ENCODE results near the gene C2CD4D. TPM values are rescaled to one million over a fixed set of nuclear protein-coding genes. Genes with fewer than 3 reads are reported as not detected.
"Not testable (repeated sequence)": the region's sequence is repeated elsewhere in the genome, so short reads cannot be mapped to it uniquely, and the experiment has no call there.

Gene C2CD4D
- total RNA-seq, 1 donor from 2014 or later, result 0.16 TPM

DNA sequence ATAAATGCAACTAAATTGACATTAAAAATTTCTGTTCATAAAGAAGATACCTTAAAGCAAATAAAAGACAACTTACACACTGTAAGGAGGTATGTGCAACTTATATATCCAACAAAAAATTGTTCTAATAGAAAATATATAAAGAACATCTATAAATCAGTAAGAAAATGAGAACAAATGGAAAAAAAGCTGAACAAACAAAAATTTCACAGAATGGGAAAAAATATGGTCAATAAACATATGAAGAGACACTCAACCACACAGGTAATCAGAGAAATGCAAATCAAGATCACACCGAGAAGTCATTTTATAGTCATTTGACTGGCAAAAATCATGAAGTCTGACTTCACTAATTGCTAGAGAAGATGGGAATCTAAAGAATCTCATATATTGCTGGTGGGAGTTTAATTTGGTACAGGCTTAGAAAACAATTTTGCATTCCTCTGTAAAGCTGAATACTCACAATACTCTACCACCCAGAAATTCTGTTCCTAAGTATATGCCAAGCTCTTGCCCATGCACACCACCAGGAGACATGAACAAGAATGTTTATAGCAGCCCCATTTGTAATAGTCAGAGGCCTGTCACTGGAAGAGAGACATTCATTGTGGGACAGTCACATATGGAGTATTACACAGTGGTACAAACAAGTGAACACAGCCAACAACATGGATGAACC, 35.9 kb upstream of the C2CD4D start:
- Mint-ChIP-seq H3K4me1 (ENCODE audit: low read depth, unreplicated experiment) (no peaks in the 10 kb centered on the region), H3K27me3 (ENCODE audit: low read depth, unreplicated experiment) (no peaks in the 10 kb centered on the region), H3K9me3 (ENCODE audit: unreplicated experiment) (peaks cover 2% of the 10 kb centered on the region), H3K4me3 (ENCODE audit: unreplicated experiment) (no peak overlapping the region), H3K36me3 (ENCODE audit: low read depth, unreplicated experiment) (peaks cover 18% of the 10 kb centered on the region), H3K27ac (ENCODE audit: unreplicated experiment) (no peak overlapping the region)
- Histone ChIP-seq H4K20me1 (ENCODE audit: insufficient read depth, low read length) (no peaks in the 10 kb centered on the region), H3K9ac (ENCODE audit: low read length) (no peak overlapping the region), H3K79me2 (ENCODE audit: insufficient read depth, low read length) (no peaks in the 10 kb centered on the region), H3K4me3 (ENCODE audit: insufficient read depth, low read depth, low read length) (no peak overlapping the region), H3K4me1 (ENCODE audit: insufficient read depth, low read length) (no peaks in the 10 kb centered on the region), H3K4me2 (ENCODE audit: low read length) (no peak overlapping the region), H3K27ac (ENCODE audit: low read depth, low read length) (no peak overlapping the region), H3K36me3 (ENCODE audit: insufficient read depth, low read length) (peaks cover 6% of the 10 kb centered on the region), H2AFZ (ENCODE audit: low read depth, low read length) (no peak overlapping the region), H3K27me3 (ENCODE audit: insufficient read depth, low read length) (no peaks in the 10 kb centered on the region), H3K9me3 (ENCODE audit: insufficient read depth, low read depth, low read length) (no peaks in the 10 kb centered on the region)
- FAIRE-seq (no peak), DNase-seq (ENCODE audit: low read depth) (no peak)
- TF ChIP-seq EZH2 (IDR thresholded peaks at IDR 0.05; ENCODE audit: insufficient read depth, low read length), result no peak
- no peak for TF ChIP-seq CTCF (IDR thresholded peaks at IDR 0.05; ENCODE audit: insufficient read depth, low read depth, low read length)

GRCh38 chr1:151872776-151873175, 33.2 kb upstream of the C2CD4D start:
- not testable (repeated sequence) for H3K9me3 Mint-ChIP-seq (ENCODE audit: unreplicated experiment); H2AFZ ChIP-seq (ENCODE audit: low read depth, low read length); H3K36me3 ChIP-seq (ENCODE audit: insufficient read depth, low read length); H3K9me3 ChIP-seq (ENCODE audit: insufficient read depth, low read depth, low read length); H3K4me1 Mint-ChIP-seq (ENCODE audit: low read depth, unreplicated experiment); H3K27me3 Mint-ChIP-seq (ENCODE audit: low read depth, unreplicated experiment); H3K4me1 ChIP-seq (ENCODE audit: insufficient read depth, low read length); H4K20me1 ChIP-seq (ENCODE audit: insufficient read depth, low read length); H3K4me2 ChIP-seq (ENCODE audit: low read length); H3K4me3 Mint-ChIP-seq (ENCODE audit: unreplicated experiment); H3K27ac Mint-ChIP-seq (ENCODE audit: unreplicated experiment); H3K4me3 ChIP-seq (ENCODE audit: insufficient read depth, low read depth, low read length); H3K79me2 ChIP-seq (ENCODE audit: insufficient read depth, low read length); H3K27ac ChIP-seq (ENCODE audit: low read depth, low read length); FAIRE-seq; H3K27me3 ChIP-seq (ENCODE audit: insufficient read depth, low read length); DNase-seq (ENCODE audit: low read depth); H3K9ac ChIP-seq (ENCODE audit: low read length)
- H3K36me3 Mint-ChIP-seq (ENCODE audit: low read depth, unreplicated experiment), result peaks cover 15% of the 10 kb centered on the region

GRCh38 chr1:151871284-151872030, 31.8 kb upstream of the C2CD4D start:
- H3K4me3 Mint-ChIP-seq (ENCODE audit: unreplicated experiment), result no peak overlapping the region
- no peaks in the 10 kb centered on the region for H3K27me3 Mint-ChIP-seq (ENCODE audit: low read depth, unreplicated experiment)
- FAIRE-seq (no peak), DNase-seq (ENCODE audit: low read depth) (no peak)
- H3K4me2 ChIP-seq (ENCODE audit: low read length), result no peak overlapping the region
- no peak for TF ChIP-seq EZH2 (IDR thresholded peaks at IDR 0.05; ENCODE audit: insufficient read depth, low read length)
- TF ChIP-seq CTCF (IDR thresholded peaks at IDR 0.05; ENCODE audit: insufficient read depth, low read depth, low read length), result no peak
- H4K20me1 ChIP-seq (ENCODE audit: insufficient read depth, low read length), result no peaks in the 10 kb centered on the region
- H3K9me3 ChIP-seq (ENCODE audit: insufficient read depth, low read depth, low read length), result no peaks in the 10 kb centered on the region
- H3K27ac Mint-ChIP-seq (ENCODE audit: unreplicated experiment), result no peak overlapping the region
- H3K36me3 Mint-ChIP-seq (ENCODE audit: low read depth, unreplicated experiment), result peaks cover 12% of the 10 kb centered on the region
- peaks cover 6% of the 10 kb centered on the region for H3K36me3 ChIP-seq (ENCODE audit: insufficient read depth, low read length)
- peaks cover 6% of the 10 kb centered on the region for H3K4me1 Mint-ChIP-seq (ENCODE audit: low read depth, unreplicated experiment)
- no peak overlapping the region for H3K4me3 ChIP-seq (ENCODE audit: insufficient read depth, low read depth, low read length)
- no peak overlapping the region for H2AFZ ChIP-seq (ENCODE audit: low read depth, low read length)
- H3K9ac ChIP-seq (ENCODE audit: low read length), result no peak overlapping the region
- no peaks in the 10 kb centered on the region for H3K27me3 ChIP-seq (ENCODE audit: insufficient read depth, low read length)
- no peaks in the 10 kb centered on the region for H3K79me2 ChIP-seq (ENCODE audit: insufficient read depth, low read length)
- H3K9me3 Mint-ChIP-seq (ENCODE audit: unreplicated experiment), result peaks cover 2% of the 10 kb centered on the region
- H3K27ac ChIP-seq (ENCODE audit: low read depth, low read length), result no peak overlapping the region
- H3K4me1 ChIP-seq (ENCODE audit: insufficient read depth, low read length), result no peaks in the 10 kb centered on the region
